H9 (cell line): ENCODE results near the gene RNF8. TPM values are rescaled to one million over a fixed set of nuclear protein-coding genes. Genes with fewer than 3 reads are reported as not detected.

Experiments used
- DNase-seq: peaks from one replicate; pipeline ENCODE4 v3.0.0-alpha.2; 2017
- H2AFZ ChIP-seq: one replicate; pipeline ENCODE4 v1.6.1; 2013; ENCODE audit warnings: mild to moderate bottlenecking, low read length, control low read depth, moderate library complexity
- H2AK5ac ChIP-seq: 2 replicates; pipeline ENCODE4 v1.6.1; 2013; ENCODE audit warnings: low read length, control low read depth, mixed read lengths; ENCODE audit not compliant: insufficient read length
- H2BK120ac ChIP-seq: one replicate; pipeline ENCODE4 v1.6.1; 2013; ENCODE audit warnings: low read depth, mild to moderate bottlenecking, low read length, control low read depth, inconsistent platforms; ENCODE audit not compliant: poor library complexity, severe bottlenecking
- H2BK12ac ChIP-seq: 2 replicates; pipeline ENCODE4 v1.6.1; 2013; ENCODE audit warnings: low read length, control low read depth, mixed read lengths, low read depth; ENCODE audit not compliant: insufficient read length
- H2BK15ac ChIP-seq: 2 replicates; pipeline ENCODE4 v1.6.1; 2013; ENCODE audit warnings: low read depth, low read length, control low read depth
- H2BK20ac ChIP-seq: one replicate; pipeline ENCODE4 v1.6.1; 2013; ENCODE audit warnings: low read depth, mild to moderate bottlenecking, low read length, control low read depth, inconsistent platforms; ENCODE audit not compliant: poor library complexity, severe bottlenecking
- H2BK5ac ChIP-seq: 2 replicates; pipeline ENCODE4 v1.6.1; 2013; ENCODE audit warnings: low read length, control low read depth, mixed read lengths; ENCODE audit not compliant: insufficient read length
- H3K14ac ChIP-seq: 2 replicates; pipeline ENCODE4 v1.6.1; 2013; ENCODE audit warnings: low read length, control low read depth; ENCODE audit not compliant: insufficient read depth
- H3K18ac ChIP-seq: 2 replicates; pipeline ENCODE4 v1.6.1; 2013; ENCODE audit warnings: low read depth, mild to moderate bottlenecking, mixed read lengths, low read length, control low read depth; ENCODE audit not compliant: insufficient read length
- H3K23ac ChIP-seq: 2 replicates; pipeline ENCODE4 v1.6.1; 2013; ENCODE audit warnings: low read length, control low read depth, mixed read lengths, low read depth; ENCODE audit not compliant: insufficient read length
- H3K23me2 ChIP-seq: 2 replicates; pipeline ENCODE4 v1.6.1; 2013; ENCODE audit warnings: low read depth, mild to moderate bottlenecking, mixed read lengths, low read length, control low read depth; ENCODE audit not compliant: insufficient read length, poor library complexity, severe bottlenecking
- H3K27ac ChIP-seq: 2 replicates; pipeline ENCODE4 v1.5.1; 2013; ENCODE audit warnings: low read length, control low read depth, mixed read lengths, low read depth; ENCODE audit not compliant: insufficient read length
- H3K27me3 ChIP-seq: 2 replicates; pipeline ENCODE4 v1.6.1; 2013; ENCODE audit warnings: low read length, control low read depth, inconsistent platforms; ENCODE audit not compliant: insufficient read depth
- H3K4ac ChIP-seq: 2 replicates; pipeline ENCODE4 v1.6.1; 2013; ENCODE audit warnings: low read depth, mild to moderate bottlenecking, control low read depth, inconsistent platforms, low read length, moderate library complexity
- H3K4me1 ChIP-seq: 2 replicates; pipeline ENCODE4 v1.6.1; 2013; ENCODE audit warnings: low read length, control low read depth, inconsistent platforms; ENCODE audit not compliant: insufficient read depth
- H3K4me2 ChIP-seq: 2 replicates; pipeline ENCODE4 v1.6.1; 2013; ENCODE audit warnings: low read length, control low read depth, mixed read lengths; ENCODE audit not compliant: insufficient read length, insufficient read depth
- H3K56ac ChIP-seq: 2 replicates; pipeline ENCODE4 v1.6.1; 2013; ENCODE audit warnings: low read depth, mild to moderate bottlenecking, mixed read lengths, low read length, control low read depth; ENCODE audit not compliant: insufficient read length
- H3K79me1 ChIP-seq: 2 replicates; pipeline ENCODE4 v1.6.1; 2013; ENCODE audit warnings: low read depth, mild to moderate bottlenecking, moderate library complexity, low read length, control low read depth, inconsistent platforms; ENCODE audit not compliant: insufficient read depth, poor library complexity, severe bottlenecking
- H3K79me2 ChIP-seq: 2 replicates; pipeline ENCODE4 v1.6.1; 2013; ENCODE audit warnings: low read length, control low read depth, inconsistent platforms; ENCODE audit not compliant: insufficient read depth
- H3K9ac ChIP-seq: 2 replicates; pipeline ENCODE4 v1.6.1; 2013; ENCODE audit warnings: low read length, control low read depth, mixed read lengths; ENCODE audit not compliant: insufficient read length; ENCODE audit errors: extremely low read depth
- H3K9me3 ChIP-seq: one replicate; pipeline ENCODE4 v1.6.1; 2013; ENCODE audit warnings: low read depth, low read length, inconsistent platforms; ENCODE audit not compliant: control insufficient read depth
- H3T11ph ChIP-seq: one replicate; pipeline ENCODE4 v1.6.1; 2013; ENCODE audit warnings: mild to moderate bottlenecking, low read length, control low read depth, inconsistent platforms
- H4K20me1 ChIP-seq: one replicate; pipeline ENCODE4 v1.6.1; 2013; ENCODE audit not compliant: control insufficient read depth, insufficient read length, insufficient read depth
- H4K5ac ChIP-seq: 2 replicates; pipeline ENCODE4 v1.6.1; 2013; ENCODE audit warnings: low read depth, mild to moderate bottlenecking, mixed read lengths, low read length, control low read depth; ENCODE audit not compliant: insufficient read length
- H4K8ac ChIP-seq: replicated peaks from 2 replicates; pipeline ENCODE4 v1.6.1; 2013; ENCODE audit warnings: low read length, control low read depth, mixed read lengths, low read depth; ENCODE audit not compliant: insufficient read length
- H4K91ac ChIP-seq: 2 replicates; pipeline ENCODE4 v1.6.1; 2013; ENCODE audit warnings: low read depth, mild to moderate bottlenecking, moderate library complexity, mixed read lengths, low read length, control low read depth; ENCODE audit not compliant: insufficient read length
- H3K27ac Mint-ChIP-seq, 3 experiments: 2 replicates in 2 of 3; 3 replicates in 1 of 3; pipeline ENCODE4 v1.8.0; 2020 to 2021; ENCODE audit warnings: mixed read lengths in 3 of 3, mild to moderate bottlenecking in 1 of 3, moderate library complexity in 1 of 3
- H3K27me3 Mint-ChIP-seq: 2 replicates; pipeline ENCODE4 v1.8.0; 2021; ENCODE audit warnings: low read depth, mild to moderate bottlenecking, moderate library complexity, mixed read lengths
- H3K36me3 Mint-ChIP-seq, 3 experiments: 2 replicates in 2 of 3; 3 replicates in 1 of 3; pipeline ENCODE4 v1.8.0; 2020 to 2021; ENCODE audit warnings: low read depth in 3 of 3, mixed read lengths in 3 of 3; ENCODE audit not compliant: insufficient read depth in 1 of 3
- H3K4me1 Mint-ChIP-seq, 2 experiments: 2 replicates each; pipeline ENCODE4 v1.8.0; 2020; ENCODE audit warnings: mixed read lengths in 2 of 2
- H3K4me3 Mint-ChIP-seq, 2 experiments: 2 replicates in 1 of 2; 3 replicates in 1 of 2; pipeline ENCODE4 v1.8.0; 2020 to 2021; ENCODE audit warnings: mild to moderate bottlenecking in 2 of 2, mixed read lengths in 2 of 2, moderate library complexity in 1 of 2
- H3K9me3 Mint-ChIP-seq, 2 experiments: 2 replicates in 1 of 2; 3 replicates in 1 of 2; pipeline ENCODE4 v1.8.0; 2020; ENCODE audit warnings: mild to moderate bottlenecking in 2 of 2, mixed read lengths in 2 of 2, moderate library complexity in 1 of 2
- WGBS: extraction: QIAGEN DNeasy Blood & Tissue Kit; methylation state at CpG from one replicate; pipeline ENCODE4 v1.1.7; 2013; ENCODE audit warnings: missing lambda C conversion rate, low lambda C conversion rate, mixed read lengths; ENCODE audit not compliant: insufficient read length; ENCODE audit errors: extremely low coverage; 5-methylcytosine and 5-hydroxymethylcytosine counted together
- total RNA-seq: library from RNA; stranded (reverse); gene quantifications from 2 replicates; pipeline ENCODE4 v1.2.1, GENCODE V29; 2021
- TF ChIP-seq, protein P1 (sequence below): fragments of 200-600 bp; sonication (generic); conservative IDR thresholded peaks from 3 replicates; pipeline ENCODE4 v1.8.0; 2021; ENCODE audit warnings: antibody characterized with exemption, mild to moderate bottlenecking

The RNF8 gene
- total RNA-seq, 1 experiment from 2014 or later, result 34.7 TPM

DNA sequence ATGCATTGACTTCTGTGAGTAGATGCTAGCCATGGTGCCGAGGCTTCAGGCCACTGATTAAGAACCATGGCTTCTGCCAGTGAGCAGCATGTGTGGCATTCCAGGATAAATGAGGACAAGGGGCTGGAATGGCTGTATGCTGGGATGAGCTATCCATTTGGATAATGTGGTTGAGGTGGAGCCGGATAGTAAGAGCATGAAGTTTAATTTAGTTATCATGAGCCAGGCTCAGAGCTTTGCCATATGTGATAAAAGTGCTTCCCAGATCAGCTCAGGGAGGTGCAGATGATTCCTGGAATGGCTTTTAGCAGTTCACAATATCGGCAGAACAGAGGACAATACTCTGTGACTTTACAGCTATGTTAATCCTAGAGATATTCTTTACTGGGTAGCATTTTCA is 34.6 kb upstream of the RNF8 start:
- Histone ChIP-seq H4K91ac (no peak overlapping the region), H2BK12ac (no peak overlapping the region), H3K4ac (no peak overlapping the region), H2BK15ac (no peak overlapping the region), H4K20me1 (no peaks in the 10 kb centered on the region), H2AFZ (no peak overlapping the region), H3K4me1 (no peaks in the 10 kb centered on the region), H3K14ac (no peak overlapping the region), H3K23me2 (no peaks in the 10 kb centered on the region), H3T11ph (no peak overlapping the region), H3K18ac (no peak overlapping the region), H2BK120ac (no peak overlapping the region), H2BK20ac (no peak overlapping the region), H3K27me3 (no peaks in the 10 kb centered on the region), H4K5ac (no peak overlapping the region), H4K8ac (no peak overlapping the region), H3K9me3 (no peaks in the 10 kb centered on the region), H3K79me2 (no peaks in the 10 kb centered on the region), H3K9ac (no peak overlapping the region), H3K4me2 (no peak overlapping the region), H2BK5ac (no peak overlapping the region), H2AK5ac (no peak overlapping the region), H3K56ac (no peak overlapping the region), H3K23ac (no peak overlapping the region), H3K27ac (no peak overlapping the region), H3K79me1 (no peaks in the 10 kb centered on the region)
- TF ChIP-seq, protein P1, sequence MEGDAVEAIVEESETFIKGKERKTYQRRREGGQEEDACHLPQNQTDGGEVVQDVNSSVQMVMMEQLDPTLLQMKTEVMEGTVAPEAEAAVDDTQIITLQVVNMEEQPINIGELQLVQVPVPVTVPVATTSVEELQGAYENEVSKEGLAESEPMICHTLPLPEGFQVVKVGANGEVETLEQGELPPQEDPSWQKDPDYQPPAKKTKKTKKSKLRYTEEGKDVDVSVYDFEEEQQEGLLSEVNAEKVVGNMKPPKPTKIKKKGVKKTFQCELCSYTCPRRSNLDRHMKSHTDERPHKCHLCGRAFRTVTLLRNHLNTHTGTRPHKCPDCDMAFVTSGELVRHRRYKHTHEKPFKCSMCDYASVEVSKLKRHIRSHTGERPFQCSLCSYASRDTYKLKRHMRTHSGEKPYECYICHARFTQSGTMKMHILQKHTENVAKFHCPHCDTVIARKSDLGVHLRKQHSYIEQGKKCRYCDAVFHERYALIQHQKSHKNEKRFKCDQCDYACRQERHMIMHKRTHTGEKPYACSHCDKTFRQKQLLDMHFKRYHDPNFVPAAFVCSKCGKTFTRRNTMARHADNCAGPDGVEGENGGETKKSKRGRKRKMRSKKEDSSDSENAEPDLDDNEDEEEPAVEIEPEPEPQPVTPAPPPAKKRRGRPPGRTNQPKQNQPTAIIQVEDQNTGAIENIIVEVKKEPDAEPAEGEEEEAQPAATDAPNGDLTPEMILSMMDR, result no peak
- peaks cover 0 to 20% (median 14%) of the 10 kb centered on the region in 3 experiments; a peak in 6 of 7 replicates for H3K36me3 Mint-ChIP-seq
- no CpG with 5 or more reads among the region's 3 CpGs for WGBS
- no peaks in the 10 kb centered on the region for H3K27me3 Mint-ChIP-seq
- no peak overlapping the region for H3K27ac Mint-ChIP-seq
- H3K9me3 Mint-ChIP-seq, result no peaks in the 10 kb centered on the region
- DNase-seq, result no peak
- no peaks in the 10 kb centered on the region; a peak in 1 of 4 replicates for H3K4me1 Mint-ChIP-seq
- no peak overlapping the region for H3K4me3 Mint-ChIP-seq
